ENCODE data around the gene WDR76. TPM values are rescaled to one million over a fixed set of nuclear protein-coding genes. Genes with fewer than 3 reads are reported as not detected.

WDR76 gene
- total RNA-seq: 10 to 100 TPM in 1 of 4 donors, 1 to 10 TPM in 3; 2.7 to 21.5 (median 4.1) TPM

DNA sequence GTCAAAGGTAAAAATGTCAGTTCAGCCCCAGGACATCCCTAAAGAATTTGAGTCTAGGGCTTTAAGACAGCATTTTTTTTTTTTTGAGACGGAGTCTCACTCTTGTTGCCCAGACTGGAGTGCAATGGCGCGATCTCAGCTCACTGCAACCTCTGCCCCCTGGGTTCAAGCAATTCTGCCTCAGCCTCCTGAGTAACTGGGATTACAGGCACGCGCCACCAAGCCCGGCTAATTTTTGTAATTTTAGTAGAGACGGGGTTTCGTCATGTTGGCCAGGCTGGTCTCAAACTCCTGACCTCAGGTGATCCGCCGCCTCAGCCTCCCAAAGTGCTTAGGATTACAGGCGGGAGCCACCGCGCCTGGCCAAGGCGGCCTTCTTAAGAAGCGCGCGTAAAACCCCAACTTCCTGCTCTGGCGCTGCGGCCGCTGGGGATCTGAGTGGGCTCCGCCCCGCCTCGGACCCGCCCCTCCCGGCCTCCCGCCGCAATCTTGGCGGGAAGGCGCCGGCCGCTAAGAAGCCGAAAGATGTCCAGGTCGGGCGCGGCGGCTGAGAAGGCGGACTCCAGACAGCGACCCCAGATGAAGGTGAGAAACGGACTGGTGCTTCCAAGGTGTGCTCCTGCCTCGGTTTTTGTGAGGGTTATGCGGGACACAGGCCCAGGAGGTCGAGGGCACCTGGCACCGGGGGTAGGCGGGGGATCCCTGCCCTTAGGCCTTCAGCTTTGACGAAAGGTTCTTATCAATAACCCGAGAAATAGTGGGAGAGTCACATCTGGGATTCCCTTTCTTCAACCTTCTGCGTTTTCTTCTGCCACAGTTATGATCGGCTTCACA lies at the start of gene WDR76:
Gene WDR76, plus strand, starts transcription at position 495 of the 834 bp plus-strand sequence. Its CDS starts 31 bp downstream, at position 526.
- TF ChIP-seq POLR2A (IDR thresholded peaks at IDR 0.05) (peak in 1 of 2 donors; percentile 27), CTCF (IDR thresholded peaks at IDR 0.05) (no peak)

DNA sequence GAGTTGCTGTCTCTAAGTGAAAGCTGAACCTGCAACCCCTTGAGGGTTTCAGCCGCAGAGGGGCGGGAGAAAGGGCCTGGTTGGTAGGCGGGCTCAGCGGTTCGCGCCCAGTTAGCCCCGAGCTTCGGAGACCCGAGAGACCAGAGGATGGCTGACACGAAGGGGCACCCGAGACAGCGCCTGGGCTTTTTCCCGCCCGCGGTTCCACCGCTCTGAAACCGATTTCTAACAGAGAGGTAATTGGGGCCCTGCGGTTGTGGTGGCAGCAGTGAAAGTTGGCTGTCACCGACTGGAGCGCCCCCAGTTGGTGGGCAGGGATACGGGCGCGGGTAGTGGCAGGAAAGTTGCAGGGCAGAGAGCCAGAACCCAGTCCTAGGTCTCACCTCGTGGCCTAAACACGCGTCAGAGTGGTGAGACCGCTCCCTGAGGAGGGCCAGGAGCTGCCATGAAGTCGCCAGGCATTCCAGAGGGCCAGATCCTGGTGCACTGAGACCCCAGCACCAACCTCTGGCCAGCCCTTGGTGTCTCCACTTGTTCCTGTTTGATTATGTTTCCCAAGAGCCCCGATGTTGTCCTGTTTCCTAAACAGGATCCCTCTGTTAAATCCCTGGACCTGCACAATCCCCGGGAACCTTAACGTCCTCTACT lies 49.4 kb upstream of the WDR76 start:
- peak overlapping the region; percentile 55 to 76 (median 67) for H3K4me3 ChIP-seq
- peak; percentile 77 to 91 (median 91) for DNase-seq
- TF ChIP-seq CTCF (IDR thresholded peaks at IDR 0.05) (peak; percentile 71 to 88 (median 81)), POLR2A (IDR thresholded peaks at IDR 0.05) (peak in 1 of 2 donors; percentile 33)
- H3K27ac ChIP-seq: peak overlapping the region; percentile 85 to 98 (median 90)
- peaks cover 0 to 23% (median 0%) of the 10 kb centered on the region in 3 donors for H3K36me3 ChIP-seq
- no peaks in the 10 kb centered on the region for H3K27me3 ChIP-seq
- H3K9me3 ChIP-seq: no peaks in the 10 kb centered on the region
- peaks cover 0 to 15% (median 3%) of the 10 kb centered on the region in 4 donors for H3K4me1 ChIP-seq

More for the DNA sequence above, at the start of gene WDR76:
- Histone ChIP-seq H3K9me3 (no peaks in the 10 kb centered on the region), H3K4me3 (peak within 1 kb of the TSS; percentile 47 to 65 (median 54)), H3K36me3 (no peaks in the 10 kb centered on the region), H3K27ac (peak within 1 kb of the TSS; percentile 67 to 77 (median 73)), H3K4me1 (peaks cover 0 to 55% (median 13%) of the 10 kb centered on the region in 4 donors), H3K27me3 (no peaks in the 10 kb centered on the region)
- DNase-seq: peak; percentile 87 to 94 (median 87)

GRCh38 chr15:43779016-43779415 lies 47.8 kb upstream of the WDR76 start:
- no peak overlapping the region for H3K27ac ChIP-seq
- TF ChIP-seq POLR2A (IDR thresholded peaks at IDR 0.05) (no peak), CTCF (IDR thresholded peaks at IDR 0.05) (no peak)
- H3K36me3 ChIP-seq: peaks cover 0 to 7% (median 0%) of the 10 kb centered on the region in 3 donors
- H3K4me3 ChIP-seq: no peak overlapping the region
- H3K4me1 ChIP-seq: peaks cover 0 to 15% (median 3%) of the 10 kb centered on the region in 4 donors
- H3K27me3 ChIP-seq: no peaks in the 10 kb centered on the region
- DNase-seq: no peak
- no peaks in the 10 kb centered on the region for H3K9me3 ChIP-seq

DNA sequence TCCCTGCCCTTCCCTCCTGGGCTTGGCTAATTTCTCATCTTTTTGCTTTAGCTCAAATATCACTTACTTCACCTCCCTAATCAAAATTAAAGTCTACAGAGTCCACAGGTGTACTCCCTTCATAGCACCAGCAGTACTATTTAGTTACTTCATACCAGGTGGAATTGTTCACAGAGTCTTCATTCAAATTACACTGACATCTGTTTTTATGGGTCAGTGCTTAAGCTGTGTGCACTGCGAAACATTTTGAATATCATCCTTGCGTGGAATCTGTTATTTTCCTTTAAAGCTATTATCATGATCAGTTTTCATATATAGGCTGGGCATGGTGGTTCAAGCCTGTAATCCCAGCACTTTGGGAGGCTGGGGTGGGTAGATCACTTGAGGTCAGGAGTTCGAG lies 37.4 kb upstream of the WDR76 start:
- peaks cover 2 to 14% (median 6%) of the 10 kb centered on the region in 4 donors for H3K4me1 ChIP-seq

More for the DNA sequence above, 37.4 kb upstream of the WDR76 start:
- Histone ChIP-seq H3K27me3 (no peaks in the 10 kb centered on the region), H3K36me3 (peaks cover 0 to 12% (median 0%) of the 10 kb centered on the region in 3 donors), H3K27ac (peak overlapping the region in 2 of 4 donors; percentile 68 to 90), H3K4me3 (no peak overlapping the region), H3K9me3 (no peaks in the 10 kb centered on the region)
- no peak for DNase-seq
- TF ChIP-seq POLR2A (IDR thresholded peaks at IDR 0.05) (no peak), CTCF (IDR thresholded peaks at IDR 0.05) (no peak)

Data from Peyer's patch (tissue), 4 donors.